Activated CD8-positive, alpha-beta memory T cell treated with anti-CD3 and anti-CD28 coated beads, Interleukin-2, amount 50 U/mL, for 1 hour (primary cell): ENCODE results near the gene GLIPR2.
"Not testable (repeated sequence)": the region's sequence is repeated elsewhere in the genome, so short reads cannot be mapped to it uniquely, and the experiment has no call there.

Source experiments
- DNase-seq: peaks from one replicate; pipeline ENCODE4 v3.0.0-alpha.2; 2020; ENCODE audit errors: extremely low read depth

GLIPR2 gene, protein sequence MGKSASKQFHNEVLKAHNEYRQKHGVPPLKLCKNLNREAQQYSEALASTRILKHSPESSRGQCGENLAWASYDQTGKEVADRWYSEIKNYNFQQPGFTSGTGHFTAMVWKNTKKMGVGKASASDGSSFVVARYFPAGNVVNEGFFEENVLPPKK

DNA sequence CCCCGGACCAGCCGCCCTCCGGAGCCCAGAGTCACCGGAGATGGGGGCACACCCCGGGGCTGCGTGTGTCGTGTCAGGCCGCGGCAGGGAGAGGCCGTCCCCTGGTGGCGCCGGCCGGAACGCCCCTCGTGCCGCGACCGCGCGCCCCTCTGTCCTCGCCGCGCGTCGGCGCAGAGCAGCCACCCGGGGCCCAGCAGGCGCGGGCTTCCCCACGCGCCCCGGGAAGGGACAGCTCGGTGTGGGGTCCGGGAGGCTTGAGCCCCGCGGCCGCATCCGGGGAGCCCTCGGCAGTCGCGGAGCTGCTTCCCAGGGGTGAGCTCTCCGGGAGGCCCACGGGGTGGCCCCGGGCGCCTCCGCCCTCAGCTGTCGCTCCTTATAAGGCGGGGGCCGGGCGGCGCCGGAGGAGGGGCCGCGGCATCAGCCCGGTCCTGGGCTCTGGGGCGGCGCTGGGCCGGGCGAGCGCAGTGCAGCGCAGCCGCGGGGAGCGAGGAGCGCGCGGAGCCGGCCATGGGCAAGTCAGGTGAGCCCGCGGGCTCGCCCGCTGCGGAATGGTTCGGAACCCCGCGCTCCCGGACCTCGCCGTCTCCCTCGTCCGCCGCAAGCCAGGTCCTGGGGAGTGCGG lies at the start of gene GLIPR2:
TSS of gene GLIPR2 (plus strand) at position 462 of the 622 bp plus-strand sequence. CDS start at position 508, 46 bp downstream.
- peak; percentile 38 for DNase-seq

DNA sequence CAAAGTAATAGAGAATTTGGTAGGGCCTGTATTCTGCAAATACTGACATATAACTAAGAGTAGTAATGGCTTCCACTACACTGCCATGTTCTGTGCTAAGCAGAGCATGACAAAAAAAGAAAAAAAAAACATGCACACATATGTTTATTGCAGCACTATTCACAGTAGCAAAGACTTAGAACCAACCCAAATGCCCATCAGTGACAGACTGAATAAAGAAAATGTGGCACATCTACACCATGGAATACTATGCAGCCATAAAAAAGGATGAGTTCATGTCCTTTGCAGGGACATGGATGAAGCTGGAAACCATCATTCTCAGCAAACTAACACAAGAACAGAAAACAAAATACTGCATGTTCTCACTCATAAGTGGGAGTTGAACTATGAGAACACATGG lies 49.5 kb upstream of the GLIPR2 start:
- not testable (repeated sequence) for DNase-seq

DNA sequence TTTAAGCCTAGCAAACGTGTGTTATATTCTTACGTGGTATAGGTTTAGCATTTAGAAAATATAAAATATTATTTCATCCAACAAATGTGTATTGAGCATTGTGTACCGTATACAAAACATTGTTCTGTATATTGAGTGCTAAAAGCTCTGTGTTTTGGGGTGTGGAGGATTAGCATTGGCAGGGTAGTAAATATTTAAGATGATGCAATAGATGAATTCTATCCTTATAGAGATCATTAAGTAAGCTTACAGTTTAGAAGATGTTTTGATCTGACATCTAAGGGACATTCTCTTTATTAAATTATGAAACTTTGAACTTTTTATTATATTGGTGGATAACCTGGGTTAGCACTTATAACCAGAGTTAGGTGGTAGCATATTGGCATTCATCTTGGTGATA lies 48.5 kb upstream of the GLIPR2 start:
- DNase-seq = no peak

DNA sequence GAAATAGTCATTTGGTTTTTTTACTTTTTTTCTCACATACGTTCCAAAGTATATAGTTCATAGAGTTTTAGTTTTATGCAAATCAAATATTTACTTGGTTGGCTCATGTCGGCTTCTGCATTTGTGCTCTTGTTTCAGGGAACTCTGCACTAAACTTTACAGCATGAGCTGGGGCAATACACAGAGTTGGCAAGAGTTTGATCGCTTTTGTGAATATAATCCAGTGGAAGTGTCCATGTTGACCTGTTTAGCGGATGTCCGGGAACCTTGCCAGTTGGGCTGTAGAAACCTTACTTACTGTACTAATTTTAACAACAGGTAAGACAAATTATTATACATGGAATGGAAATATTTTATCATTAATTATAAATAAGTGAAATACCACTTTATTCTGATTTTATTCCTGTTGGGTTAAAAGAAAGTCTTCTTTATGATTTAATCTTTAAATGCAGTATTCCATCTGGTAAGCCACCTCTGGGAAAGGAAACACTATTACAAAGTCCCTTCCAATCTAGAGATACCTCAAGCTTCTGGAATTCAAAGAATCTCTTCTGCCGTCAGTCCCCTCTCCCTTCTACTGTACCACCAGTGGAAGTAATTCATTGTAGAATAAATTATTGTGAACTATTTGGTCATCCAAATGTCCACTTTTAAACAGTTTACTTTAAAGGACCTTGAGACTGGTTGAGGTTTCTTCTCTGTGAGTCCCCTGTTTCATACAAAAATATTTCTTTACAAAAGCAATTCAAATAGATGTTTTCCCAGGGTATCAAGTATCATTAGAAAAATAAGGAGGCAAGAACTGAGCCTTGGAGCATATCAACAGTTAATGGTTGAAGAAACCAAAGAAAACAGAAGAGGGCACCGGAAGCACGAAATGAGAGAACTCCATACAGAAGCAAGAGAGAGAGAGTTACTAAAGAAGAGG lies 45.2 kb upstream of the GLIPR2 start:
- DNase-seq = no peak

DNA sequence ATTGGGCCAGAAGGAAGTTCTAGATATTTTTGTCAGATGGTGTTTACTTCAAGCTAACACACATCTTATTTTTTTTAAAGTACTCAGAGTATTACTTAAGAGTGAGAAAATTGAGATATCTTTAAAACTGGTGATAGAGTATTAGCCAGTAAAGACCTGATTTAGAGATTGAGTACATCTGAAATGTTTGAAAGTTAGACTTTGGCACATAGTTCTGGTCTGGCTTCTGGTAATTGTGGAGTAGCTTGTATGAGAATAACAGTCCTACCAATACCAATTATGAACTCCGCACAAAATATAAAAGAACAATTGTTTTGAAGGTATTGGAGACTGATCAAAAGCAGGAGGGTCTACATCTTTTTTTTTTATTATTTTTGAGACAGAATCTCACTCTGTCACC lies 44.5 kb upstream of the GLIPR2 start:
- DNase-seq = no peak

DNA sequence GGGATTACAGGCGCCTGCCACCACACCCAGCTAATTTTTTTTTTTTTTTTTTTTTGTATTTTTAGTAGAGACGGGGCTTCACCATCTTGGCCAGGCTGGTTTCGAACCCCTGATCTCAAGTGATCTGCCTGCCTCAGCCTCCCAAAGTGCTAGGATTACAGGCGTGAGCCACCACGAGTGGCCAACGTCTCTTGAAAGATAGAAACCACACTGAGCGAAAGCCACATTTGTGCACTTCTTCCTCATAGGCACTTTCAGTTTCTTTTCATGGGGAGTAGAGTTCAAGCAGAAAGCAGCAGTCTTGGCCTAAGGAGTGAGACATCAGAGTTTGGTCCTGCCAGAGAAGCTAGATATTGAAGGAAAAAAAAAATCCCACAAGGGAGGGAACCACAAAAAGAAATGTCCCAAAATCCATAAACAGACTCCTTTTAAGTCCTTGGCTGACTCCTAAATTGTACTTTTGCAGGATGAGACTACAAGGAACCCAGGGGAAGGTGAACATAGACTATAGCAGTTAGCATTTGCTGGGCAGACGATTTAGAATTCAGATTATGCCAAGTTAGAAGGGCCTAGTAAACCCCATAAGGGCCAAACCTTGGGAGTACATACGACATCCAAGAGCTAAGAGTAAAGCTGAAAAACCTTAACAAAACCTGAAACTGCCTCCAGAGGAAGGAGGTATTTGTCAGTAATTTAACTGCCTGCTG lies 43.9 kb upstream of the GLIPR2 start:
- no peak for DNase-seq

DNA sequence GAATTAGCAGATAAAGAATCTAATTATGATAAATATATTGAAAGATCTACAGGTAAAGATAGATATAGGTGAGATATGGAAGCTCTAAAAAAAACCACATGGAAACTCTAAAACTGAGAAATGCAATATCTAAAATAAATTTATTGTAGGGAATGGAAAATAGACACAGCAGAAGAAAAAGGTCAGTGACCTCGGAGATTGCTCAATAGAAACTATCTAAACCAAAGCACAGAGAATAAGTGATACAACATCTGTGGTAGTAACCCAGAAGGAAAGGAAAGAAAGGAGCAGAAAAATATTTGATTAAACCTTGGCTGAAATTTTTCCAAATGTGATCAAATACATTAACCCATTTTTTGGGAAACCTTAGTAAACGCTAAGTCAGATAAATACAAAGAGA lies 43.1 kb upstream of the GLIPR2 start:
- DNase-seq = no peak

DNA sequence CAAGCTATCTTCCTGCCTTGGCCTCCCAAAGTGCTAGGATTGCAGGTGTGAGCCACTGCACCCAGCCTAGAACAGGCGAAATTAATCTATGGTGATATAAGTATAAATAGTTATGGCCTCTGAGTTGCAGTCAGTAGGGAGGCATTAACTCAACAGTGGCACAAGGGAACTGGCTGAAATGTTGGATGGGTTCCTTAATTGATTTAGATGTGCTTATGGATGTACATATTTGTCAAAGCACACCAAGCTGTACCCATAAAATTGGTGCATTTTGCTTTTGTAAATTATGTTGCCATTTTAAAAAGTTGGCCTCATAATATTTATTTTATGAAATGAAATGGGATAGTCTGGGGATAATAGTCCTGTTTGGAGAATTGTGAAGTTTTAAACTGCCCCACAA lies 36.8 kb upstream of the GLIPR2 start:
- DNase-seq = no peak

DNA sequence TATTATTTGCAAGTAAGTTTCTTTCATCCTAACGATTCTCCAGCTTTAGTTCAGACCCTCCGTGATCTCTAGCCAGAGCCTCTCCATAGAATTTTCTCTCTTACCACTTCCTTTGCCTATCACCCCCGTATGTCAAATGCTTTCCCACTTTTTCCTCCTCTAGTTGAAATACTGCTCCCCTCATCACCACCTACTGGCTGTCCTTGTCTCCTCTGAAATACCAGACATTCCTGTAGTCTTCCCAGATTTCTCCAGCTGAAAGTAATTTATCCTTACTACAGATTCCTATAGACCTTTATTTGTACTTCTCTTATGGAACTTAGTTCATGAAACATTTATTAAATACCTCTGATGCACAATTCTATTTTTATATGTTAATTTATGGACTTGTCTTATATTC lies 36.0 kb upstream of the GLIPR2 start:
- no peak for DNase-seq

DNA sequence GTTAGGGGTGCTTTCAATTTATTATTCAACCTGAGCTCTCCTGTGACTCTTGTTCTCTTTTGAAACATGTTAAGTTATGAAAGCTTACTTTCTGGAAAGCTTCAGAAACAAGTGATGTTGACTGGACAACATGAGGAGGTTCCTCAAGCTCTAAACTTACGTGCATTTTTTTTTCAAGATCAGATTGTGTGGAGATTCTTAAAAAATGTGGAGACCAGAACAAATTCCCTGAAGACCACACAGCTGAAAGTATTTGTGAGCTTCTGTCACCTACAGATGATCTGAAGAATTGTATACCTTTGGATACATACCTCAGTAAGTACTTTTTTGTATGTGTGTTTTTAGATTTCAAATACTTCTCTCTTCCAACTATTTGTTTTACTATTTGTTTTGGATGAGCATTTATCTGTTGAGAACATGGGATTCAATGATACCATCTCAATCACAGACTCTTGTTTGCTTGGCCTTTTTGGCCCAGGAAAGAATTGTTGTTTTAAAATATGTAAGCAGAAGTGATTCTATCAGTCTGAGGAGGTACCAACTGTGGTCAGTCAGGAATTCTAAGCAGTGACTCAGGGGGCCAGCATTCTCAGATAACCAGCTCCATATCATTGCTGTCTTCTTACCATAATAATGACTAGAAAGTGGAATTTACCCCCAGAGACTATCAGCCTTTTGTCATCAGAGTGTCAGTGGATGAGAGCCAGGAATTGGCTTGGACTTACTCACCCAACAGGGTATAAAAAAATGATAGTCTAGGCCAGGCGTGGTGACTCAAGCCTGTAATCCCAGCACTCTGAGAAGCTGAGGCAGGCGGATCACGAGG lies 34.4 kb upstream of the GLIPR2 start:
- no peak for DNase-seq

DNA sequence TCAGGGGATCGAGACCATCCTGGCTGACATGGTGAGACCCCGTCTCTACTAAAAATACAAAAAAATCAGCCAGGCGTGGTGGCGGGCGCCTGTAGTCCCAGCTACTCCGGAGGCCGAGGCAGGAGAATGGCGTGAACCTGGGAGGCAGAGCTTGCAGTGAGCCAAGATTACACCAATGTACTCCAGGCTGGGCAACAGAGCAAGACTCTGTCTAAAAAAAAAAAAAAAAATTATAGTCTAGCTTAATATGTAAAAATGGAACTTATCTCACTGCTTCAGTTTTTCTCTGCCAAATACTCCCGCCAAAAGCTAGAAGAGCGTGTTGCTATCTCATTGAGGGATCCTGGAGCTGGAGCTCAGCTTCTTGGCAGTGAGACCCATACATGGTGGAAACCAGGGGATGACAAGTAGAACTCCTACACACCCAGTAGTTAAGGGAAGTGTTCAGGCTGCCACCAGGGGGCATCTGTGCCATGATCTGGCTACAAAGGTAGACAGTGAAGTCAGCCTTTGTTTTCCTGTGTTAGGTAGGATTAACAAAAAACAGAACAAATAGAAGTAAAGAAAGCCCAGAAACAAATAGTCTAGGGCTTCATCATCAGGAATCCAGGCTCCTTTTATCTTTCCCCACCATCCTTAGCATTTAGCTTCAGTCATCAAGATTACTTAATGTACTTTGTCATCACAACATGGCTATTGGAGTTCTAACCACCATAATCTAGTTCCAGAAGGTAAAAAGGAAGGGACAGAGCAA lies 33.6 kb upstream of the GLIPR2 start:
- DNase-seq = peak; percentile 75

DNA sequence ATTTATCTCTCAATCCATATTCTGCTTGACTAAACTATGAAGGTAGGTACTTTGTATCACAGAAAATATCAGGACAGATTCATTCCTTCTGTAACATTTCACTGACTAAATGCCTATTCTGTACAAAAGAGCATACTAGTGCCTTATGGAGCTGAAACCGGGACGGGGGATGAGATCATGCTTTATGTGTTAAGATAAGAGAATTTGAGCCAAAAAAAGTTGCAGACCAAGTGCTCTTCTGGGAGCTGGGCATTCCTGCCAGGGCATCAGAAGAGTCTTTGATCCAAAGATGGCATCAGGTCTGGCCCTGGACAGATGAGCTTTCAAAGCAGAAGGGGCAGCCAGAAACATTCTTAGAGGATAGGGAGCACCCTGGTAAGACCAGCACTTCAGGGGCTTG lies 27.5 kb upstream of the GLIPR2 start:
- no peak for DNase-seq

DNA sequence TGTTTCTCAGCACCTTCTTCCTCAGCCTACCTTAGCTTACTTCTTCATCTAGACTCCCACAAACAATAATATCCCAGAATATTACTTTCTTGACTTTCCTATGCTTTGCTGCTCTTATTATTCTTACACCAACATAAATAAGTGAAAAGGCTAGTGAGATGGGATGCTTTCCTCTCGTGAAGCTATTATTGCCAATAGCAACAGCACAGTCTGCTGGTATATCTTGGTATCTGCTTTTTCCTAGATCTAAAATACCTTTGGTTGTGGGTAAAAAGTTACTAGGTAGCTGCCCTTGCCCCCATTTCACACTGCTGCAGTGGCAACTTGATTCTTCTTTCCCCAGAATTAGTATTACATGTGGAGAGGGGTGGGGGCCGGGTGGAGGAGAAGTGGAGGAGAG lies 26.1 kb upstream of the GLIPR2 start:
- DNase-seq = no peak

DNA sequence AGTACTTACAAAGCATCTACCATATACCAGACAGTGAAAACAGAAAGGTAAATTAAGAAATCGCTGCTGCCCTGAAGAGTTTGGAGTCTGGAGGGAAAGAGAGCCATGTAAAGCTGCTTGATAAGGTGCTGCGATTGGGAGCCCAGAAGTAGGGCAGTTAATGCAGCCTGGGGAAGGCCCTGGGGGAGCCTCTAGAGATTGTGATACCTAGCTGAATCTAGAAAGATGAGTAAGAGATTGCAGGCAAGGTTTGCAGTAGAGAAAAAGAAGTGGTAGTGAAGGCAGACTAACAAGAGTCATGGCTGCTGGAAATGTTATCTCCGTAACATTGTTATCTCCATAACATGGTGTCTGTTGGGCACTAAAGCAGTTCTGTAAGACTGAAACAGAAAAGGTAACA lies 24.0 kb upstream of the GLIPR2 start:
- no peak for DNase-seq

DNA sequence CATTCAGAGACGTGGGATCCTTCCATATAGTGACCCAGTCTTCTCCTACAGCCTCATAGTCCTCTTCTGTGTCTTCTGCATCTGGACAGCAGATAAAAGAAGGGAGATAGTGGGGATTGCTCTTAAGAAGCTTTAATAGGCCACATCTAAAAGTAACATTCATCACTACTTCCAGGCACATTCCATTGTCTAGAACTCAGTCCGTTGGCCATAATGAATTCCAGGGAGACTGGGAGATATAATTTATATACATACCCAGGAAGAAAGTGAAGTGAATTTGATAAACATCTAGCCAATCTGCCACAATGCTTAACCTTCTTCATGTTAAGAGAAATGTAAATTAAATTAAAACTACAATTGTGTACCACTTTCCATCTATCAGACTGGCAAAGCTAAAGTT lies 22.5 kb upstream of the GLIPR2 start:
- DNase-seq = no peak

DNA sequence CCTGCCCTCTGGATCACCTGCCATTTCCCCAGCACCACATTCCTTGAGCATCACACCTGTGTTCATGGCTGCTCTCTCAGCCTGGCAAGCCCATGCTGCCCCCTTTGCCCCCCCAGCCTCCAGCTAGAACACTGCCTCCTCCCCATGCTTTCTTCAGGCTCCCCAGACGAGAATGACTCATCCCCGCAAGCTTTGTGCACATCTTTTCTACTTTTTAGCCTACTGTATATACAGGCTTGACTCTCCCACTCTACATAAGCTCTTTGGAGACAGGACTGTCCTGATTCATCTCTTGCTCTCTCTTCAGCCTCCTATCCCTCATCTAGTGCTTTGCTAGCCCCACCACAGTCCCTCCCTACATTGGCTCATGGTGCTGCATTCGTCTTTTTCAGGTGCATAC lies 19.9 kb upstream of the GLIPR2 start:
- DNase-seq = no peak

DNA sequence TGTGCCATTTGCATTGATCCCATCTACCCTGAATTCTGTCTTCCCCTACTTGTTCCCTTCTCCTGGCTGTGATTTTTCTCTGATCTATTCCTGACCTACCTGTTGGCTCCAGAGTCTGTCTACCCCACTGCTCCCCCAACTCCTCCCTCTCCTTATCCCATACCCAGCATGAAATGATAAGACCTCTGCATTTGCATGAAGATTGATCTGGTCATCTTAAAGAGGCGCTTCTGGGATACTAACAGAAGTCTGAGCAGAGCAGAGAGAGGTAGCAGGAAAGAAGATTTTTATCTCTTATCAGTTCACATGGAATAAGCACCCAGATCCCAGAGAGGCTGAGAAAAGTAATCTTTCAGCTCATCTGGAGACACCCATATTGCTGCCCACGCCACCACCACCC lies 18.3 kb upstream of the GLIPR2 start:
- no peak for DNase-seq

DNA sequence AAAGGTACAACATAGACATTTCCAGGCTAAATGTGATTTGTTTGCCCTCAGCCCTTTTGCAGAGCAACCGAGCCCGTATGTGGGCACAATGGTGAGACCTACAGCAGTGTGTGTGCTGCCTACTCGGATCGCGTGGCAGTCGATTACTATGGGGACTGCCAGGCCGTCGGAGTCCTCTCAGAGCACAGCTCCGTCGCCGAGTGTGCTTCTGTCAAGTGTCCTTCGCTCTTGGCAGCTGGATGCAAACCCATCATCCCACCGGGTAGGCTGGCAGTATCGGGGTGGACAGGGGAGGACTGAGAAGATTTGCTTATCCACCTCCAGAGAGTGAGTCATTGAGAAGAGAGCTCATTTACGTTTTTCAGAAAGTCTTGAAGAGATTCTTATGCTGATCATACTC lies 17.8 kb upstream of the GLIPR2 start:
- no peak for DNase-seq

DNA sequence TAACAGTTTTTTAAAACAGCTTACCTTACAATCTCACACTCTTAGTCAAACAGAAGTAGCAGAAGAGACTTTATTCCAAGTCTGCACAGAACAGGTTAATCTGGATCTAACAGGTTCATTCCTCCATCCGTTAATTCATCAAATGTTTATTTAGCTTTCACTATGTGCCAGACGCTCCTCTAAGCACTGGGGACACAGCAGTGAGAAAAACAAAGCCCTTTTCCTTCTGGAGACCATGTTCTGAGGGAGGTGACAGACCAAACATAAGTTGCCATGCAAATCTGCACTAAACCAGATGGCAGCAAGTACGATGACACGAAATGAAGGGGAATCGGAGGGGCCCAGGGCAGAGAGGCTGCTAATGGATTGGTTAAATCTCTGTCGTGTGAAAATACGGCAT lies 17.1 kb upstream of the GLIPR2 start:
- no peak for DNase-seq

DNA sequence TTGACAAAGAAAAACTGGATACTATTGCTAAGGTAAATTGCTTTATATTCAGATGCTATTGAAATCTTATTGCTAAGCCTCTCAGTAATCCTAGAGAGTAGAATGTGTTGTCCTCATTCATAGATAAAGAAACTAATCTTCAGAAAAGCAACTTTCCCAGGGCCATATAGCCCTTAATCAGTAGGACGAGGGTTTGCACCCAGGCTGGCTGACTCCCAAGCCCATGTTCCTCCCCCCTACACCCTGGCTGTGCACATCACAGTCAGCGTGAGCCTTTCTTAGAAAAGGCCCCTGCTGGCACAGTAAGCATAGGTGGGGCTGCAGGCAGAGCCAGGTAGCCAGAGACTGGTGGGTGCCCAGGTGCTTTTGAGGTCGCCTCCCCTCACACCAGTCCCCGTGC lies 15.8 kb upstream of the GLIPR2 start:
- DNase-seq = no peak

DNA sequence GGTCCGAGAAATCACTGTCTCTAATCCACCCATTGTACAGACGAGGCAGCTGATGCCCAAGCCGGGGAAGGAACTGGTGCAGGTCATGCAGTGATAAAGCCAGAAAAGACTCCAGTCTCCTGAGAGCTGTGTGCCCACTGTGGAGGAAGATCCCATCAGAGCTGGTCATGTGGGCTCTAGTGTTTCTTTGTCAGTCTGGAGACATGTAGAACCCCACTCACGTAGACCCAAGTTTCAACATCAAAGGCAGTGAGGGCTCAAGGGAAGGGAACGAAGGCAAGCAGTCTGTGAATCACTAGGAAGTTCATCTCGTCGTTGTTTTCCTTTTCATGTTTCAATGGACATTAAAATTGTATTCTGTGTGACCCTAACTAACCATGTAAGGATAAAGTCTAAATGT lies 14.6 kb upstream of the GLIPR2 start:
- DNase-seq = no peak
